ENCODE measurements around the gene CALCR.

Gene CALCR

DNA sequence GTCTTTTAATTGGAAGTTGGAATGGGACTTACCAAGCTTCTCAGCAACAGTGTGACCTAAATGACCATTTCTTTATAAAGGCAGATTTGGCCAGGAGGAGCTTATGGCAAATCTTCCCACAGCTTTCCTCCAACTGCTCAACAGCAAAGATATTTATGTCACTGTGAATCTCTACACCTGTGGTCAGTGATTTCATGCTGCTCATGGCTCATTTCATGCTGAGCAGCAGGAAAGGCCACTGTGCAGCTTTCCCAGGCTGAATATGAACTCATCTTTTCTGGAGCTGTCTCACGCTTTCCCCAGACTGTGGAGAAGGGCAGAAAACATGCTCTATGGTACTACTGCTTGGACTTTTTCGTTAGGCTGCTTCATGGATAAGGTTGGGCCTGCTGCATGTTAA is 29.8 kb downstream of the CALCR start:
- DNase-seq (ENCODE audit: low read depth in 1 of 2, low spot score in 1 of 2): no peak
- Histone ChIP-seq H3K4me3 (replicated peaks; ENCODE audit: insufficient read depth, low read length) (no peak overlapping the region), H3K27ac (replicated peaks) (no peak overlapping the region), H3K27me3 (ENCODE audit: insufficient read depth, poor library complexity, severe bottlenecking) (peaks cover 2% of the 10 kb centered on the region)
- TF ChIP-seq SPI1 (IDR thresholded peaks at IDR 0.05; ENCODE audit: borderline replicate concordance, low read depth): no peak
- TF ChIP-seq POLR2AphosphoS5 (IDR thresholded peaks at IDR 0.05; ENCODE audit: low read depth): no peak
- TF ChIP-seq, protein P1, sequence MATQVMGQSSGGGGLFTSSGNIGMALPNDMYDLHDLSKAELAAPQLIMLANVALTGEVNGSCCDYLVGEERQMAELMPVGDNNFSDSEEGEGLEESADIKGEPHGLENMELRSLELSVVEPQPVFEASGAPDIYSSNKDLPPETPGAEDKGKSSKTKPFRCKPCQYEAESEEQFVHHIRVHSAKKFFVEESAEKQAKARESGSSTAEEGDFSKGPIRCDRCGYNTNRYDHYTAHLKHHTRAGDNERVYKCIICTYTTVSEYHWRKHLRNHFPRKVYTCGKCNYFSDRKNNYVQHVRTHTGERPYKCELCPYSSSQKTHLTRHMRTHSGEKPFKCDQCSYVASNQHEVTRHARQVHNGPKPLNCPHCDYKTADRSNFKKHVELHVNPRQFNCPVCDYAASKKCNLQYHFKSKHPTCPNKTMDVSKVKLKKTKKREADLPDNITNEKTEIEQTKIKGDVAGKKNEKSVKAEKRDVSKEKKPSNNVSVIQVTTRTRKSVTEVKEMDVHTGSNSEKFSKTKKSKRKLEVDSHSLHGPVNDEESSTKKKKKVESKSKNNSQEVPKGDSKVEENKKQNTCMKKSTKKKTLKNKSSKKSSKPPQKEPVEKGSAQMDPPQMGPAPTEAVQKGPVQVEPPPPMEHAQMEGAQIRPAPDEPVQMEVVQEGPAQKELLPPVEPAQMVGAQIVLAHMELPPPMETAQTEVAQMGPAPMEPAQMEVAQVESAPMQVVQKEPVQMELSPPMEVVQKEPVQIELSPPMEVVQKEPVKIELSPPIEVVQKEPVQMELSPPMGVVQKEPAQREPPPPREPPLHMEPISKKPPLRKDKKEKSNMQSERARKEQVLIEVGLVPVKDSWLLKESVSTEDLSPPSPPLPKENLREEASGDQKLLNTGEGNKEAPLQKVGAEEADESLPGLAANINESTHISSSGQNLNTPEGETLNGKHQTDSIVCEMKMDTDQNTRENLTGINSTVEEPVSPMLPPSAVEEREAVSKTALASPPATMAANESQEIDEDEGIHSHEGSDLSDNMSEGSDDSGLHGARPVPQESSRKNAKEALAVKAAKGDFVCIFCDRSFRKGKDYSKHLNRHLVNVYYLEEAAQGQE (IDR thresholded peaks at IDR 0.05; ENCODE audit: insufficient replicate concordance, low read depth): no peak
- TF ChIP-seq, protein P2, sequence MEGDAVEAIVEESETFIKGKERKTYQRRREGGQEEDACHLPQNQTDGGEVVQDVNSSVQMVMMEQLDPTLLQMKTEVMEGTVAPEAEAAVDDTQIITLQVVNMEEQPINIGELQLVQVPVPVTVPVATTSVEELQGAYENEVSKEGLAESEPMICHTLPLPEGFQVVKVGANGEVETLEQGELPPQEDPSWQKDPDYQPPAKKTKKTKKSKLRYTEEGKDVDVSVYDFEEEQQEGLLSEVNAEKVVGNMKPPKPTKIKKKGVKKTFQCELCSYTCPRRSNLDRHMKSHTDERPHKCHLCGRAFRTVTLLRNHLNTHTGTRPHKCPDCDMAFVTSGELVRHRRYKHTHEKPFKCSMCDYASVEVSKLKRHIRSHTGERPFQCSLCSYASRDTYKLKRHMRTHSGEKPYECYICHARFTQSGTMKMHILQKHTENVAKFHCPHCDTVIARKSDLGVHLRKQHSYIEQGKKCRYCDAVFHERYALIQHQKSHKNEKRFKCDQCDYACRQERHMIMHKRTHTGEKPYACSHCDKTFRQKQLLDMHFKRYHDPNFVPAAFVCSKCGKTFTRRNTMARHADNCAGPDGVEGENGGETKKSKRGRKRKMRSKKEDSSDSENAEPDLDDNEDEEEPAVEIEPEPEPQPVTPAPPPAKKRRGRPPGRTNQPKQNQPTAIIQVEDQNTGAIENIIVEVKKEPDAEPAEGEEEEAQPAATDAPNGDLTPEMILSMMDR (IDR thresholded peaks at IDR 0.05; ENCODE audit: insufficient read depth, low read length): no peak
- no peak for TF ChIP-seq GABPA (IDR thresholded peaks at IDR 0.05; ENCODE audit: low read depth)

DNA sequence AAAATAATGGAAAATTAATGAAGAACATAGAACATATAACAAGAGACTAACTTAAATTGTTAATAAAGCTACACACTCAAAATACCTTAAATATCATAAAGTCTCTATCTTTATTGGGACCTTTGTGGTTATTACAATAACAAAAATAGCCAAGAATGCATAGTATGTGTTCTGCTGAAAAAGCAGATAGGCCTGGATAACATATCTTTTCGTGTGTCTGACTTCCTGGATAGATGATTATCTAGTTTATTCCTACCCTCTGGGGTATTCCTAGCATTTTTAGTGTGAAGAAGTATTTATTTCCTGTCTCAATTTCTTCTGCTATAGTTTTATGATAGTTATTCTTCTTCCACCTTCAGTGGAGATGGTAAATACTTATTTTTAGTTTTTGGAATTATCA is 36.5 kb downstream of the CALCR start:
- Histone ChIP-seq H3K27ac (replicated peaks) (no peak overlapping the region), H3K27me3 (ENCODE audit: insufficient read depth, poor library complexity, severe bottlenecking) (no peaks in the 10 kb centered on the region), H3K4me3 (replicated peaks; ENCODE audit: insufficient read depth, low read length) (no peak overlapping the region)
- TF ChIP-seq, protein P2 (IDR thresholded peaks at IDR 0.05; ENCODE audit: insufficient read depth, low read length): no peak
- TF ChIP-seq POLR2AphosphoS5 (IDR thresholded peaks at IDR 0.05; ENCODE audit: low read depth) (no peak), GABPA (IDR thresholded peaks at IDR 0.05; ENCODE audit: low read depth) (no peak)
- DNase-seq (ENCODE audit: low read depth in 1 of 2, low spot score in 1 of 2): no peak

DNA sequence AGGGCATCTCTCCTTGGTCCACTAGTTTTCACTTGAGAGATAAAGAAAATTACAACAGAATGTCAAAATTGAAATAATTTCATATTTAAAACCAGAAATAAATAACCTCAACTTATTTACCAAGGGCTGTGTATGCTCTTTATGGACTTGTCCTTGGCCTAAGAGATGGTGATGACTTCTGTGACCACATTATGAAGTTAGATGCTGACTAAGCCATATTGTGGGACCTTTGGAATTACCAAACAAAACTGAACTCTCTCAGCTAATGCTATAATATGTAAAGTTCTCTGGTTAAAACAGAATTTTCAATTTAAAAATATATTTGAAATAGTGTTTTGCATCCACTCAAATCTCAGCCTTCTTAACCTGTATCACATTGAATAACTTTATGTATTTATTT is 38.9 kb downstream of the CALCR start:
- Histone ChIP-seq H3K27ac (replicated peaks) (no peak overlapping the region), H3K27me3 (ENCODE audit: insufficient read depth, poor library complexity, severe bottlenecking) (no peaks in the 10 kb centered on the region), H3K4me3 (replicated peaks; ENCODE audit: insufficient read depth, low read length) (no peak overlapping the region)
- TF ChIP-seq, protein P2 (IDR thresholded peaks at IDR 0.05; ENCODE audit: insufficient read depth, low read length): no peak
- TF ChIP-seq SPI1 (IDR thresholded peaks at IDR 0.05; ENCODE audit: borderline replicate concordance, low read depth) (no peak), POLR2AphosphoS5 (IDR thresholded peaks at IDR 0.05; ENCODE audit: low read depth) (no peak), GABPA (IDR thresholded peaks at IDR 0.05; ENCODE audit: low read depth) (no peak)
- TF ChIP-seq, protein P1 (IDR thresholded peaks at IDR 0.05; ENCODE audit: insufficient replicate concordance, low read depth): no peak
- no peak for DNase-seq (ENCODE audit: low read depth in 1 of 2, low spot score in 1 of 2)

DNA sequence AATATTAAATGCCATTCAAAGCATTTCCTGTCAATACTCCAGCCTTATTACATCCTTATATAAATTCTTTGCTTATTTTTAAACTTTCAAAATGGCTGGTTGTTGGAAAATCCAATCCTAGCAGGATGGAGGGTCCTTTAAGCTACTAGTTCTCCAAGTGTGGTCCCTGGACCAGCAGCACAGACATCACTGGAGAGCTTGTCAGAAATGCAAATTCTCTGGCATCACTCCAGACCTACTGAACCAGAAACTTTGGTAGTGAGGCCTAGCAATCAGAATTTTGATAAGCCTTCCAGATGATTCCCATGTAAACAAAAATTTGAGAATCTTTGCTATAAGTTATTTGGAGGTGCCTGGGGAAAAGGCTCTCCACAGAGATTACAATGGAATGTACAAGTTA is 43.8 kb downstream of the CALCR start:
- TF ChIP-seq, protein P2 (IDR thresholded peaks at IDR 0.05; ENCODE audit: insufficient read depth, low read length): no peak
- no peak for TF ChIP-seq POLR2AphosphoS5 (IDR thresholded peaks at IDR 0.05; ENCODE audit: low read depth)
- no peak for TF ChIP-seq SPI1 (IDR thresholded peaks at IDR 0.05; ENCODE audit: borderline replicate concordance, low read depth)
- TF ChIP-seq GABPA (IDR thresholded peaks at IDR 0.05; ENCODE audit: low read depth): no peak
- TF ChIP-seq, protein P1 (IDR thresholded peaks at IDR 0.05; ENCODE audit: insufficient replicate concordance, low read depth): no peak
- H3K4me3 ChIP-seq (replicated peaks; ENCODE audit: insufficient read depth, low read length): no peak overlapping the region
- no peak for DNase-seq (ENCODE audit: low read depth in 1 of 2, low spot score in 1 of 2)
- H3K27ac ChIP-seq (replicated peaks): no peak overlapping the region
- H3K27me3 ChIP-seq (ENCODE audit: insufficient read depth, poor library complexity, severe bottlenecking): no peaks in the 10 kb centered on the region

All from HL-60 (cell line).